ENCODE results near the gene ADAMTS2. TPM values are rescaled to one million over a fixed set of nuclear protein-coding genes. Genes with fewer than 3 reads are reported as not detected.

ADAMTS2 gene
- total and polyA plus RNA-seq, 2 donors from 2014 or later: 2.0 to 13.6 TPM

GRCh38 chr5:179348011-179348530 is 2.8 kb upstream of the ADAMTS2 start:
- no peak for TF ChIP-seq CTCF (IDR thresholded peaks at IDR 0.05; ENCODE audit: borderline replicate concordance, extremely low read depth, insufficient read depth)
- no peaks in the 10 kb centered on the region for H3K9me3 ChIP-seq (ENCODE audit: control insufficient read depth in 2 of 3, insufficient read depth in 1 of 3, low read length in 3 of 3)
- H3K9ac ChIP-seq (ENCODE audit: low read length in 3 of 3): no peak overlapping the region
- H3K36me3 ChIP-seq (ENCODE audit: control insufficient read depth in 2 of 3, insufficient read depth in 3 of 3, low read length in 3 of 3): no peaks in the 10 kb centered on the region
- no peak overlapping the region for H3K27ac ChIP-seq (ENCODE audit: low read depth in 2 of 2, low read length in 2 of 2)
- no peak overlapping the region for H3K4me3 ChIP-seq (ENCODE audit: low read length in 3 of 3)
- H3K4me1 ChIP-seq (ENCODE audit: control insufficient read depth in 2 of 3, insufficient read depth in 2 of 3, low read depth in 1 of 3, low read length in 3 of 3): peaks cover 0 to 6% (median 0%) of the 10 kb centered on the region in 3 donors
- H3K27me3 ChIP-seq (ENCODE audit: control insufficient read depth, insufficient read depth, low read length): peaks cover 4% of the 10 kb centered on the region
- FAIRE-seq: no peak
- DNase-seq: peak in 1 of 5 donors; percentile 29
- intact Hi-C loops (cut with DNase I): no loop called here

GRCh38 chr5:179347581-179347980 is 2.3 kb upstream of the ADAMTS2 start:
- no peak for FAIRE-seq
- intact Hi-C loops (cut with DNase I): no loop called here
- H3K36me3 ChIP-seq (ENCODE audit: control insufficient read depth in 2 of 3, insufficient read depth in 3 of 3, low read length in 3 of 3): no peaks in the 10 kb centered on the region
- no peak for TF ChIP-seq CTCF (IDR thresholded peaks at IDR 0.05; ENCODE audit: borderline replicate concordance, extremely low read depth, insufficient read depth)
- no peaks in the 10 kb centered on the region for H3K9me3 ChIP-seq (ENCODE audit: control insufficient read depth in 2 of 3, insufficient read depth in 1 of 3, low read length in 3 of 3)
- no peak overlapping the region for H3K27ac ChIP-seq (ENCODE audit: low read depth in 2 of 2, low read length in 2 of 2)
- no peak overlapping the region for H3K9ac ChIP-seq (ENCODE audit: low read length in 3 of 3)
- H3K4me3 ChIP-seq (ENCODE audit: low read length in 3 of 3): no peak overlapping the region
- peak in 1 of 5 donors; percentile 22 for DNase-seq
- H3K4me1 ChIP-seq (ENCODE audit: control insufficient read depth in 2 of 3, insufficient read depth in 2 of 3, low read depth in 1 of 3, low read length in 3 of 3): peaks cover 0 to 7% (median 0%) of the 10 kb centered on the region in 3 donors
- peaks cover 7% of the 10 kb centered on the region for H3K27me3 ChIP-seq (ENCODE audit: control insufficient read depth, insufficient read depth, low read length)

- no peak for TF ChIP-seq CTCF (IDR thresholded peaks at IDR 0.05; ENCODE audit: borderline replicate concordance, extremely low read depth, insufficient read depth)
- Histone ChIP-seq H3K9me3 (ENCODE audit: control insufficient read depth in 2 of 3, insufficient read depth in 1 of 3, low read length in 3 of 3) (no peaks in the 10 kb centered on the region), H3K4me3 (ENCODE audit: low read length in 3 of 3) (no peak overlapping the region), H3K27me3 (ENCODE audit: control insufficient read depth, insufficient read depth, low read length) (peaks cover 7% of the 10 kb centered on the region), H3K4me1 (ENCODE audit: control insufficient read depth in 2 of 3, insufficient read depth in 2 of 3, low read depth in 1 of 3, low read length in 3 of 3) (peaks cover 0 to 7% (median 0%) of the 10 kb centered on the region in 3 donors), H3K36me3 (ENCODE audit: control insufficient read depth in 2 of 3, insufficient read depth in 3 of 3, low read length in 3 of 3) (no peaks in the 10 kb centered on the region), H3K9ac (ENCODE audit: low read length in 3 of 3) (no peak overlapping the region), H3K27ac (ENCODE audit: low read depth in 2 of 2, low read length in 2 of 2) (no peak overlapping the region)
- intact Hi-C loops (cut with DNase I): no loop called here
- no peak for FAIRE-seq
- DNase-seq: peak in 1 of 5 donors; percentile 22
Observed at GRCh38 chr5:179346875-179347274, 1.6 kb upstream of the ADAMTS2 start.

- intact Hi-C loops (cut with DNase I): no loop called here
- DNase-seq: no peak
- Histone ChIP-seq H3K4me1 (ENCODE audit: control insufficient read depth in 2 of 3, insufficient read depth in 2 of 3, low read depth in 1 of 3, low read length in 3 of 3) (peaks cover 0 to 7% (median 0%) of the 10 kb centered on the region in 3 donors), H3K27ac (ENCODE audit: low read depth in 2 of 2, low read length in 2 of 2) (no peak overlapping the region), H3K27me3 (ENCODE audit: control insufficient read depth, insufficient read depth, low read length) (peaks cover 7% of the 10 kb centered on the region), H3K9ac (ENCODE audit: low read length in 3 of 3) (no peak overlapping the region), H3K36me3 (ENCODE audit: control insufficient read depth in 2 of 3, insufficient read depth in 3 of 3, low read length in 3 of 3) (no peaks in the 10 kb centered on the region), H3K4me3 (ENCODE audit: low read length in 3 of 3) (no peak overlapping the region), H3K9me3 (ENCODE audit: control insufficient read depth in 2 of 3, insufficient read depth in 1 of 3, low read length in 3 of 3) (no peaks in the 10 kb centered on the region)
- TF ChIP-seq CTCF (IDR thresholded peaks at IDR 0.05; ENCODE audit: borderline replicate concordance, extremely low read depth, insufficient read depth): no peak
- FAIRE-seq: no peak
Observed at GRCh38 chr5:179346401-179346800, 1.1 kb upstream of the ADAMTS2 start.

All from kidney (tissue), 14 donors.